ENCODE results near the gene INTS11.

DNA sequence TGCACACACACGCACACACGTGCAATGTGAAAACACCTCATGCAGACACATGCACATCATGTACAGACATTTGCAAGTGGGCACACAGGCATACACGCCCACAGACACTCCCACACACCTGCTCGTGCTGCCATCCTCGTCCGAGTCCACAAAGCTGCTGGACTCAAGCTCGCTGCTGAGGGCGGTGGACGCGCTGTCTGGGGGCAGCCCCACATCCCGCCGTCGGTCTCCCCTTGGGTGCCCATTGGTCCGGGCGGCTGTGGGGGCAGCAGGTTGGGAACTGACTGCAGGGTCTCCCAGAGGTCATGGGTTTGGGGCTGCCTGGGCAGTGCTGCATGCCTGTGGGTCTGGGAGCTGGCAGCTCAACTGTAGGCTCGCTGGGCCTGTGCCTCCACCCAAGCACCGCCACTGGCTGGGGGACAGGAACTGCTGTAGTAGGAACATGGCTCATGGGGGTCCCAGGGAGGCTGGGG is 17.1 kb upstream of the INTS11 start:
- TF ChIP-seq MXI1 (IDR thresholded peaks at IDR 0.05; ENCODE audit: borderline replicate concordance, low read depth, low read length) (no peak), FIP1L1 (IDR thresholded peaks at IDR 0.05; ENCODE audit: borderline replicate concordance, insufficient read depth, low read depth, low read length) (no peak), ZNF652 (CRISPR knock-in tag; IDR thresholded peaks at IDR 0.05; ENCODE audit: borderline replicate concordance, low read depth) (no peak), ZNF614 (CRISPR knock-in tag; IDR thresholded peaks at IDR 0.05; ENCODE audit: borderline replicate concordance) (no peak), ZBTB20 (CRISPR knock-in tag; IDR thresholded peaks at IDR 0.05; ENCODE audit: borderline replicate concordance, low read depth) (no peak), ZNF18 (CRISPR knock-in tag; IDR thresholded peaks at IDR 0.05; ENCODE audit: insufficient replicate concordance) (no peak), EZH2 (conservative IDR thresholded peaks at IDR 0.05; ENCODE audit: low read depth, low read length) (no peak)
- TF ChIP-seq, protein P1, sequence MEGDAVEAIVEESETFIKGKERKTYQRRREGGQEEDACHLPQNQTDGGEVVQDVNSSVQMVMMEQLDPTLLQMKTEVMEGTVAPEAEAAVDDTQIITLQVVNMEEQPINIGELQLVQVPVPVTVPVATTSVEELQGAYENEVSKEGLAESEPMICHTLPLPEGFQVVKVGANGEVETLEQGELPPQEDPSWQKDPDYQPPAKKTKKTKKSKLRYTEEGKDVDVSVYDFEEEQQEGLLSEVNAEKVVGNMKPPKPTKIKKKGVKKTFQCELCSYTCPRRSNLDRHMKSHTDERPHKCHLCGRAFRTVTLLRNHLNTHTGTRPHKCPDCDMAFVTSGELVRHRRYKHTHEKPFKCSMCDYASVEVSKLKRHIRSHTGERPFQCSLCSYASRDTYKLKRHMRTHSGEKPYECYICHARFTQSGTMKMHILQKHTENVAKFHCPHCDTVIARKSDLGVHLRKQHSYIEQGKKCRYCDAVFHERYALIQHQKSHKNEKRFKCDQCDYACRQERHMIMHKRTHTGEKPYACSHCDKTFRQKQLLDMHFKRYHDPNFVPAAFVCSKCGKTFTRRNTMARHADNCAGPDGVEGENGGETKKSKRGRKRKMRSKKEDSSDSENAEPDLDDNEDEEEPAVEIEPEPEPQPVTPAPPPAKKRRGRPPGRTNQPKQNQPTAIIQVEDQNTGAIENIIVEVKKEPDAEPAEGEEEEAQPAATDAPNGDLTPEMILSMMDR (CRISPR knock-in tag; IDR thresholded peaks at IDR 0.05): no peak
